ENCODE data around the gene ARL8B. TPM values are rescaled to one million over a fixed set of nuclear protein-coding genes. Genes with fewer than 3 reads are reported as not detected.

ARL8B gene
- total RNA-seq, 1 donor from 2014 or later = 43.5 TPM

- no peak for DNase-seq (ENCODE audit: low read depth in 2 of 2)
These were observed 64.2 kb downstream of the ARL8B start for GRCh38 chr3:5186089-5186857.

DNA sequence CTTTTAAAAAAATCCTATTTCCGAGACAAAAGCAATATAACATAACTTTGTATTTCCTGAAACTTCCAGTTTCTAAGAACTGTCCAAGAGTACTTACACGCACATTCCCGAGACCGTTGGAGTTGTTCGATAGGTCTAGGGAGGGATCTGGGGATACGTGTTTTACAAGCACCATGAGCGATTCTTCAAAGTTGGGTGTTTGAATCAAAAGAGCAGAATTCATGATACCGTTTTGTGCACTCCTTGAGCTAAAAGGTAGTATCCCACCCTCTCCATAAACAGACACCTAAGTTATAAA is 64.7 kb downstream of the ARL8B start:
- peak in 1 of 2 donors; percentile 50 for DNase-seq (ENCODE audit: low read depth in 2 of 2)

- peak; percentile 88 to 98 for DNase-seq (ENCODE audit: low read depth in 2 of 2)
These were observed 65.2 kb downstream of the ARL8B start, which contains the start of gene EDEM1 for GRCh38 chr3:5187156-5187919. EDEM1 (plus strand) TSS chr3:5187707; CDS start chr3:5187806, 99 bp downstream.

DNA sequence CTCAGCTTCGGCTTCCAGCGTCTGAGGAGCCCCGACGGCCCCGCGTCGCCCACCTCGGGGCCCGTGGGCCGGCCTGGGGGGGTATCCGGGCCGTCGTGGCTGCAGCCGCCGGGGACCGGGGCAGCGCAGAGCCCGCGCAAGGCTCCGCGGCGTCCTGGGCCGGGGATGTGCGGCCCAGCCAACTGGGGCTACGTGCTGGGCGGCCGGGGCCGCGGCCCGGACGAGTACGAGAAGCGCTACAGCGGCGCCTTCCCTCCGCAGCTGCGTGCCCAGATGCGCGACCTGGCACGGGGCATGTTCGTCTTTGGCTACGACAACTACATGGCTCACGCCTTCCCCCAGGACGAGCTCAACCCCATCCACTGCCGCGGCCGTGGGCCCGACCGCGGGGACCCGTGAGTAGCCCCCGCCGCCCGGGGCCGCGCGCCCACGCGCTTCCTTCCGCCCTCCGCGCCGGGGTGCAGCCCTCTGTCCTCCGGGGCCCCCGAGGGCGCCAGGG is 65.9 kb downstream of the ARL8B start:
- peak in 1 of 2 donors; percentile 39 for DNase-seq (ENCODE audit: low read depth in 2 of 2)

GRCh38 chr3:5188419-5189221 is 66.5 kb downstream of the ARL8B start:
- DNase-seq (ENCODE audit: low read depth in 2 of 2) = peak in 1 of 2 donors; percentile 52

DNA sequence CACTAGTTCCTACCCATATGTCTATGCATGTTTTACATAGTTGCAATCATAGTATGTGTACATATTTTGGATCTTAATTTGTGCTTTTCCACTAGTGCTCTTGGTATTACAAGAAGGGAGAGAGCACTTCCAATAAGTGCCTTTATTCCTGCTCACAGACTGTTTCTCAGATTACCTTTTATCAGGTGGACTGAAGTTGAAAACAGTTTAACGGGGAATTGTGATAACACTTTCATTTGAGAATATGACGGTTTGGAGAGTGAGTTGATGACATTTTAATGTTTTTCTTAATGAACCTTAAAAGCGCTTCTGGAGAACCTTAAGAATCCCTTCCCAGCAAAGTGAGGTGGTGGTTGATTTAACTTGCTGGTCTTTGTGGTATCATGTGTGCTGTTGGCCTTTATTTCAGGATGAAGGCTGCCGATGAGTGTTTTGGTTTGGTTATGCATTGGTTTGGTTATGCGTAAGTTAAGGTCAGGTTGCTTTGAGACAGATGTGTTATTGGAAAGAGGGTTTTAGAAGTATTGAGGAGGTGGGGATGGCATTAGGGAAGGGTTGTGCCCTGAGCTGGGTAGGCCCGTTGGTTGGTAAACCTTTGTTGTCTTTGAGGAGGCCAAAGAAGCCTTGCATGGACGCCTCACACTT is 68.2 kb downstream of the ARL8B start:
- no peak for DNase-seq (ENCODE audit: low read depth in 2 of 2)

DNA sequence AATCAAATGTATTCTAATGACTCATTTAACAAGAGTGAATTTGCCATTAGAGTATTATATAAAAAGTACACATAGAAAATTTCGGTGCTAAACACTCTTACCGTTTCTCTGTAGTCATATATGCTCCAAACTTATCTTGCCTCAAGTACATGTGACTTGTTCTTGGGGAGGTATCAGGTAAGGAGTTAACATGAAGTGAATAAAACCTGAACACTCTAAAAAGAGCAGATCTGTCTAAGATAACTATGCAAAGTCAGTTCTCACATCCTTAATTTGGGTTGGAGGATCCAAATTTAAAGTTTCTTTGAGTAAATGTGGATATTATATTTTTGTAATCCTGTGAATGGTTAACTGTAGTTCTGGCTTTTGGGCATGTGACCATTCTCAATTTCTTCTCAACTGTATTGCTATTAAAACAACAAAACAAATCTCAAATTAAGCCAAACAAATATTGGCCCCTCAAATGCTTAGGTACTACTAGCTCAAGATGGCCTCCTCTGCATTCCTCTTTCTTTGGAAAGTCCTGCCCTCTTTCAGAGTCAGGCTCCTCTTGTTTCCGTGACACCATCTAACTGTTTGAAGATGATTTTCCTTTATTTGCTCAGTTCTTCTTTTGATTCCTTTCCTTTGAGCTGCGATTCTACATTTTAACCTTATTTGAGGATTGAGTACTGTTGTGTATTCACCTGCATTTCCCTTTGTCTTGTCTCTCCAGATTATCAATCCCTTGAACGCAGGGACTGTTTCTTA is 69.6 kb downstream of the ARL8B start:
- no peak for DNase-seq (ENCODE audit: low read depth in 2 of 2)

DNA sequence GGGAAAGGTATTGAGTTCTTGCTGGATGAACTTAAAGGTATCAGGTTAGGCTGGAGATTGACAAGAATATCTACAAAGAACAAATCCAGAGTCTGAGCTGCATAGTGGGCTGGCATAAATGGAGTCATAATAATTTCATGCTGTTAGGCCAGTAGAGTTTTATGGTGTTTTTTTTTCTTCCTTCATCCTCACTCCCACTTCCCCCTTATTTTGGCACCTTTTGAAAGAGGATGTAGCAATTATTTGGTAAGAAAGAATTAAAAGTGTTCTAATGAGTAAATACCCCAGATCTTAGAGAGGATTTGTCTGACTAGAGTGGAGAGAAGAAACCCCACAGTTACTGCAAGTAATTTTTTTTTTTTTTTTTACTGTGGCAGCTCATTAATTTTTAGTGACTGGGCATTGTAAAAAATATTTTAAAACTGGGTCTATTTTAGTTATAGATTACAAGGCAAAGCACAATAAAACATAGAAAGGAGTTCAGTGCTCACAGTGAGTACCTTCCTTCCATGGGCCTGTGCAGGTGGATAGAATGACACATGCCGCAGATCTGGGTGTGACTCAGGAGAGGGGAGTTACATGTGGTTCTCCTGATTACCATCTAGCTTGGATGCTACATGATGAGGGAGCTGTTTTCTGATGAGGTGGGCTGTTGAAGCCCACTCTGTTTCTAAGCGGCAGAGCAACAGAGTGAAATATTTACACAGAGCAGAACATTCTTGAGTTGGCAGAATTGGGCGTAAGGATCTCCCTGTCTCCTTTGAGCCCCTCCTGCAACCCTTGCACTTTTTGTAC is 70.7 kb downstream of the ARL8B start:
- no peak for DNase-seq (ENCODE audit: low read depth in 2 of 2)

DNA sequence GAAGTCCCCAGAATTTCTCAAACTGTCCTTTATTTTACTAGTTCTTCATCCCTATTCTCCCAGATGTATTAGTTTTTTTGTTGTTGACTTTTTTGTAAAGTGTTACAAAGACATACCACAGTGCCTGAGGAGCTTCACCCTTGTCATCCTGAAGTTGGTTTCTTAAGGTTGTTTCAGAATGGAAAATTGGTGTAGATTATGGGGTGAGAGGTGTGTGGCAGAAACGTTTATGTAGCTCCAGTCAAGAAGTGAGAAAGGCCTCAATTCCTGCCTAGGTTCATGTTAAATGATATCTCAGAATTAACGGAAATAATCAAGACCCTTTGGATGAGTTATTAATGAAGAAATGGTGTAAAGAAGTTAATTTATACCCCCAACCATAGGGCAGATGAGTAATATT is 72.2 kb downstream of the ARL8B start:
- DNase-seq (ENCODE audit: low read depth in 2 of 2) = no peak

DNA sequence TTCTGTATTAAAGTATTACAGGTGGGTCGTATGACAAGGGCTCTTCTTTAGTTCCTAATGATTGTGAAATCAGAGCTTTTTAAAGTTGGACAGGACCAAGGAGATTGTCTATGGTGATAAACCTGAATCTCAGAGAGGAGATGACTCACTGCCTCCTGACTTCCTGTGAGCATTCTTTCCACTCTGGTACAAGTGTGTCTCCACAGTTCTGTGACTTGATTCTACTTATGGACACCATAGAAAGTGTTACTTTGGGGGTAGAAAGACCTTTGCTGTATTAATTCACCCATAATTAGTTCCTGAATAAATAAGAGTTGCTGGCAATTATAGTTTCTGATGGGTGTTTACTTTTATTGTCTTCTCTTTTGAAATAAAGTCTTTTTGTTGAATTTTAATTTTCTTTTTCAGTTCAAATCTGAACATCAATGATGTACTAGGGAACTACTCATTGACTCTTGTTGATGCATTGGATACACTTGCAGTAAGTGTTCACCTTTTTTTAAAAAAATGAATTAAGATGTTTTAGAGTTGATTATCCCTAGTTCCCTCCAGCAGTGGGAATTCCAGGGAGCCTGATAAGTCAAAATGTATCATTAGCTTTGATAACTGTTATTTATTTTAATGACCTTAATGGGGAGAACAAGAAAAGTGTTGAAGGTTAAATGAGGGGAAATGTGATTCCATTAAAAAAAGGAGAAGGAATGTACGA is 72.9 kb downstream of the ARL8B start:
- DNase-seq (ENCODE audit: low read depth in 2 of 2) = peak; percentile 52 to 92

GRCh38 chr3:5195605-5196004 is 73.5 kb downstream of the ARL8B start:
- peak in 1 of 2 donors; percentile 28 for DNase-seq (ENCODE audit: low read depth in 2 of 2)

DNA sequence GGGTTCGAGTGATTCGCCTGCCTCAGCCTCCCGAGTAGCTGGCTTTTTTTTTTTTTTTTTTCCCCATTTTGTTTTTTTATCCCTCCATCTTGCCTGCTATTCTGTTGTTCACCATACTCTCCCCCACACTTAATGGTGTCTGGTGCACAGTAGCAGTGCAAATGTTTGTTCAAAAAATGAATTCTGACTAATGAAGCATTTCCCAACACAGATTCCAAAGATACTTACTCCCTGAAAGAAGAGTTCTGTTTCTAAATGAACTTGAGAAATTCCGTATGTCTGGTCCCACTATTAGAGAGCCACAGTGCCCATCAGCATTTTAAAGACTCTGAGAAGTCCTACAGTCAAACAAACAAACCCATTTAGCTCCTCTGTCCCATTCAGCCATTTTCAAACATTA is 74.9 kb downstream of the ARL8B start:
- no peak for DNase-seq (ENCODE audit: low read depth in 2 of 2)

DNA sequence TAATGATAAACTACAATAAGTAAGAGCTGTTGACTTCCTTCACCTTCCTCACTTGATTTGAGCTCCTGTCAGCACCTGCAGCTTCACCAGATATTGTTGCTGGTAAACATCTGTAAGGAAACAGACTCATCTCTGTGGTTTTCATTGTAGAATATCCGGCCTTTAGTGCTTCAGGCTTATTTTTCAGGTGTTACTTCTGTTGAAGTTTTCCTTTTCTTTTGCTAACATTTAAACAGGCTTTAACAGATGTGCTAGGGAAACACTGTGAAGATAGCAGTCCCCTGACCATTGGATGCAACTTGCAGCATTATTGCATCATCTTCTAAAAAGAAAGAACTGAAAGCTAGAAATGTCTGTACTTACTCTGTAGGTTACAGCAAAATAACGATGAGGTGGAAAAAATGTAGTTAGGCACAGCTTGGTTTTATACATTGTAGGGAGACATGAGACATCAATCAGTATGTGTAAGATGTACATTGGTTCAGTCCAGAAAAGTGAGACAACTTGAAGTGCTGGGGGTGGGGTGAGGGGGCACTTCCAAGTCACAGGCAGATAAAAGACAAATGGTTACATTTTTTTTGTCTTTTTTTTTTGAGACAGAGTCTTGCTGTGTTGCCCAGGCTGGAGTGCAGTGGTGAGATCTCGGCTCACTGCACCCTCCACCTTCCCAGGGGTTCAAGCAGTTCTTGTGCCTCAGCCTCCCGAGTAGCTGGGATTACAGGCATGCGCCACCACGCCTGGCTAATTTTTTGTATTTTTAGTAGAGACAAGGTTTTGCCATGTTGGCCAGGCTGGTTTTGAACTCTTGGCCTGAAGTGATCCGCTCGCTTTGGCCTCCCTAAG is 75.6 kb downstream of the ARL8B start:
- DNase-seq (ENCODE audit: low read depth in 2 of 2) = peak in 1 of 2 donors; percentile 49

DNA sequence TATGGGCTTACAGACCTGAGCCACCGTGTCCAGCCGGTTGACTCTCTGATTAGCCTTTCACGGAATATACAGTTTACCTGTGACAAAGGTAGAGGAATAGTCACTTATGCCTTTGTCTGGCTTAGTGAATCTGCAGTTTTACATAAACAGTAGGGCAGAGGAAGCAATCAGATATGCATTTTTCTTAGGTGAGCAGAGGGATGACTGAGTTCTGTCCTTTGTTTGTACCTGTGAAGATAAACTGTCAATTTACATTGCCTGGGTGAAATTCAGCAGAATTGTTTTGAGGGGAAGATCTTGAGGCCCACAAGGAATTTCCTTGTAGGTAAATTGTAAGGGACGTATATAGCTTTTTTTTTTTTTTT is 76.2 kb downstream of the ARL8B start:
- DNase-seq (ENCODE audit: low read depth in 2 of 2) = no peak

DNA sequence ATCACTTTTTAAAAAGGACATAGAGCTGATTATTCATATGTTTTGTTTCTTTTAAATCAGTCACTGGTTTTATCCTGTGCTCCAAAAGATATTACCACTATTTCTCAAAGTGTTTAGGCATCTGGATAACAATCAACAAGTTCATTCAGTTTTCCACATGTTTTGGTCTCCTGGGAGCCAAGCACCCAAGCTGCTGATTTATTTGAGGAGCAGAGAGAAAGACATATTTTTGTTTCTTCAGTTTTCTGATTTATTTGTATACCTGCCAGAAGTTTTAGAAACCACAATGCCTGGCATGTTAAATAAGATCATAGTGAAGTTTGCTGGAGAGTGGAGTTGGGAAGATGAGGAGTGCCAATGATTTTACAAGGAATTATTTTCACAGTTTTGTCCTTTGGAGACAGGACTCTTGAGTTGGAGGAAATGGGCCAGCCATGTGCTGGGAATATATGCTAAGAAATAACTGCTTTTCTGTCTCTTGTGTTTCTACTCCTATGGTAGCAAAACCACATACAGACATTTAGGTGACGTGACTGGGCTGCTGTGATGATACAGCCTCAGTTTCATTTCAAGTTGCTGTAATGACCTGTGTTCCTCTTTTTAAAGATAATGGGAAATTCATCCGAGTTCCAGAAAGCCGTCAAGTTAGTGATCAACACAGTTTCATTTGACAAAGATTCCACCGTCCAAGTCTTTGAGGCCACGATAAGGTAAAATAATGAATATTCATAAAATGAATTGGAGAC is 77.1 kb downstream of the ARL8B start:
- no peak for DNase-seq (ENCODE audit: low read depth in 2 of 2)

GRCh38 chr3:5201536-5201935 is 79.4 kb downstream of the ARL8B start:
- no peak for DNase-seq (ENCODE audit: low read depth in 2 of 2)

GRCh38 chr3:5202222-5202621 is 80.1 kb downstream of the ARL8B start:
- DNase-seq (ENCODE audit: low read depth in 2 of 2) = no peak
